Astrocyte of the cerebellum (primary cell): ENCODE results near the gene ZC3H7B.
A peak's percentile ranks its signal among the peaks of the same experiment; 100 is the strongest.

ENCODE experiments used
- DNase-seq: peaks from one replicate; pipeline ENCODE4 v3.0.0-alpha.2; 2011; ENCODE audit warnings: low read depth
- H3K4me3 ChIP-seq: 2 replicates; pipeline ENCODE4 v1.5.1; 2011; ENCODE audit warnings: mild to moderate bottlenecking, low read depth, low read length, moderate library complexity
- CTCF ChIP-seq: IDR thresholded peaks from 2 replicates; pipeline ENCODE4 v1.5.1; 2012; ENCODE audit warnings: low read length, low read depth, moderate library complexity, mild to moderate bottlenecking; ENCODE audit errors: missing control alignments
- in situ Hi-C: cut with HindIII; loops from 2 replicates; pipeline ENCODE4 v1.10.0; 2017; ENCODE audit warnings: low sequenced_read_pairs

The ZC3H7B gene

GRCh38 chr22:41271787-41272186, 29.5 kb upstream of the ZC3H7B start:
- H3K4me3 ChIP-seq = no peak overlapping the region
- no peak for TF ChIP-seq CTCF
- in situ Hi-C loops = no loop called here
- no peak for DNase-seq

DNA sequence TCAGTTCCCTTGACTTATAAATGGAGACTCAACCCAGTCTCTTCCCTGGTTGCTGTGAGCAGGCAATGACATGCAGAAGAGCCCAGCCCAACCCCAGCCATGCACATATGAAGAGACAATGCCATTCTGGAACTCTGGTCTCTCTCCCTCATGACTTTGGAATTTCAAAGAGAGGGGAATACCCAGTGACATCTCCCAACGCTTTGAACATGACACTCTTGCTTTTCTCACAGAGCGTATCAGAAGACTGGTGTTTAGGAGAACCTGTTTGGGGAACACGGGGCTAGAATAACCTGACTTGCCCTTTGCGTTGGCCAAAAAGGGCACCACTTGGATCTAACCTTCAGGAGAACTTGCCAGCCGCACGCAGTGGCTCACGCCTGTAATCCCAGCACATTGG, 28.2 kb upstream of the ZC3H7B start:
- no peak for TF ChIP-seq CTCF
- in situ Hi-C loops = no loop called here
- no peak overlapping the region for H3K4me3 ChIP-seq
- no peak for DNase-seq

DNA sequence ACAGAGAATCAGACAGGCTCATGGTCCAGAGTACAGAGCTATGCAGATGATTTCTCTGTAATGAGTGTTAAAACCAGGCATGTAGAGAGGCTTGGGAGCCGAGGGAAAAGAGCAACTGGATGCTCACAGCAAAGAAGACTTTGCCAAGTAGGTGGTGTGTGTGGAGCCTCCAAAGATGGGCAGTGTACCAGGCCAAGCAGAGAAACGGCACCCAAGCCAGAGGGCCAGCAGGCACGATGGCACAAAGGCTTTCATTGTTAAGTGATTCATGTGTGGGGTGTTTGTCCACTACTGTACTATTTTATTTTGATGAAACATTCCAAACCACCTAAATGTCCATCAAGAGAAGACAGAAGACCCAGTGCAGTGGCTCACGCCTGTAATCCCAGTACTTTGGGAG, 26.5 kb upstream of the ZC3H7B start:
- in situ Hi-C loops = no loop called here
- DNase-seq = no peak
- no peak for TF ChIP-seq CTCF
- H3K4me3 ChIP-seq = no peak overlapping the region

DNA sequence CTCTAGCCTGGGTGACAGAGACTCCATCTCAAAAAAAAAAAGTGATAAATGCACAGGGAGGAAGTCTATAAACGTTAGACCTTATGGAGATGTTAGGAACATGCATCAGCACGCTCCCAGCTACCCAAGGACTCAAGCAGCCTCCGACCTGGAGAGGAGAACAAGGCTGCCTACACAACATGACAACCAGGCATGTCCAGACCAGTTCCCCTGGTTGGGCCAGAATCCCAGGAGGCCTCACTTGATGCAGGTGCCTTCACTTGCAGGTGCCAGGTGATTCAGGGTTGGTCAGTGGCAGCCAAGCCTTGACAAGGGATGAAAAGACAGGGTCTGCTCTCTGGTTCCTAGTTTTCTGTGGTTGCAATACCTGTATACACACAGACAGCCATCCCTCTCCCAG, 21.3 kb upstream of the ZC3H7B start:
- in situ Hi-C loops = no loop called here
- no peak for DNase-seq
- no peak for TF ChIP-seq CTCF
- H3K4me3 ChIP-seq = no peak overlapping the region

- in situ Hi-C loops = no loop called here
- no peak for DNase-seq
- TF ChIP-seq CTCF = no peak
- H3K4me3 ChIP-seq = no peak overlapping the region
Measured at GRCh38 chr22:41280854-41281253, 20.5 kb upstream of the ZC3H7B start.

GRCh38 chr22:41284465-41284864, 16.9 kb upstream of the ZC3H7B start:
- TF ChIP-seq CTCF = no peak
- in situ Hi-C loops = no loop called here
- no peak for DNase-seq
- no peak overlapping the region for H3K4me3 ChIP-seq

DNA sequence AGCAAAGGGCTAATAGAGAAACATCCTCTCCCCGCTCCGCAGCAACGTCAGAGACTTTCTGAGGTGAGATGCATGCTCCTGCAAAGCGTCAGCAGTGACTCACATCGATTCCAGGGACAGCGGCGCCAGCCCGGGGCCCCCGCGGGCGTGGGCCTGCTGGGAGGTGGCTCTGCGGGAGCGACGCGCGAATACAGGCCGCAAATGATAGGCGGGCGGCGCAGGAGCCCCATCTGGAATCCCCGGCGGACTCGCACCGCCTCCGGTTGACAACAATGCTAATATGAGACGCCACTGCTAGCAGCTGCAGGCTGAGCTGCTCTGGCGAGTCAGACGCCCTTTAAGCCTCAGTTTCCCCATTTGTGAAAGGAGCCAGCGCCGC, 15.9 kb upstream of the ZC3H7B start:
- peak; percentile 66 for DNase-seq
- H3K4me3 ChIP-seq = peak overlapping the region; percentile 91
- no peak for TF ChIP-seq CTCF
- in situ Hi-C loops = no loop called here
